GM12891 (cell line): ENCODE results near the gene HDAC4.

Experiments
- POLR2A ChIP-seq: IDR thresholded peaks from 2 replicates; pipeline ENCODE4 v1.6.1; 2011; ENCODE audit warnings: low read depth, low read length, control low read depth
- POLR2AphosphoS5 ChIP-seq: IDR thresholded peaks from 2 replicates; pipeline ENCODE4 v1.6.1; 2011; ENCODE audit warnings: low read depth, low read length, control low read depth
- TAF1 ChIP-seq: IDR thresholded peaks from 2 replicates; pipeline ENCODE4 v1.6.1; 2011; ENCODE audit warnings: low read depth, low read length, control low read depth

DNA sequence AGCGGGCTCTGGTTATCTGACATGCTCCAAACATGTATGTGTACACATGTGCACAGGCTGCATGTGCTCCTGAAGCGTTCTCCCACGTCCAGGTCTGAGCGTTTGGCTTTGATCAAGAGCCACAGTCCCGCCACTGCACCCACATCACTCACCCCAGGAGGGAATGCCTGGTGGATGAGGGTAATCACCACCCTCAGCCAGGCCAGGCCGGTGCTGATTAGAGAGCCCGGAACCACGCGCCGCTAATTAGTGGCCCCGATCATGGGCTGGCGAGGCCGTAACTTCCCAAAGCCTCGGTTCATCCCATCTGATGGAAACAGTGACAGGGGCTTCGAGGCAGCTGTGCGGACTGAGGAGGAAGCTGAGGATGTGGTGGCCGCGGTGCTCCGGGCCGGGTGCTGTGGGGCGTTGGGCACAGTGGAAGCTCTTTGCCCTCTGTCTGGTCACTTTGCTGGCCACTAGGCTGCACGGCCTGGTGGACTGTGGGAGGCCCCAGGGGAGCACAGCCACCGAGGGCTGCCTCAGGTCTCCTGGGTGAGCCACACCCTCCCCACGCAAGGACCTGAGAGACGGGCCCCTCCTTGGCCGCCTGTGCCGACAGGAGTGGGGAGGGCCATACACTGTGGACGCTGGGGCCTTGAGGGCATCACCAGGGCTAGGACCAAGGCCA lies 333.5 kb downstream of the HDAC4 start:
- TF ChIP-seq POLR2A (no peak), POLR2AphosphoS5 (no peak), TAF1 (no peak)
